ENCODE results near the gene KCNJ1.

GRCh38 chr11:128916037-128916572 lies 49.0 kb upstream of the KCNJ1 start:
- TF ChIP-seq POLR2AphosphoS5 (IDR thresholded peaks at IDR 0.05) (no peak), POLR2A (IDR thresholded peaks at IDR 0.05) (no peak)
